PC-3 (cell line): Measurements from ENCODE around the gene KYAT1. TPM values are rescaled to one million over a fixed set of nuclear protein-coding genes. Genes with fewer than 3 reads are reported as not detected.

ENCODE experiments used
- ATAC-seq: fragments of 200-7000 bp; cut with Tn5 transposase; 2 replicates; pipeline ENCODE4 v1.9.1; 2020; ENCODE audit warnings: mild to moderate bottlenecking, moderate library complexity
- BruUV-seq: library from RNA; stranded (reverse); fragments of 400-500 nt; replicated peaks from 2 replicates; lab custom pipeline; 2021; lab: Mats Ljungman, UMichigan
- CTCF ChIA-PET: fragments of 300-600 bp; sonication (Branson Sonifier 250); formaldehyde crosslinking; loops from one replicate; lab custom pipeline; 2022; ENCODE audit warnings: antibody characterized with exemption; lab: Charles Lee
- POLR2A ChIA-PET: fragments of 300-600 bp; sonication (Branson Sonifier 250); formaldehyde crosslinking; loops from one replicate; lab custom pipeline; 2022; ENCODE audit warnings: antibody characterized with exemption; ENCODE audit not compliant: unreplicated experiment; lab: Charles Lee
- DNase-seq: peaks from one replicate; pipeline ENCODE4 v3.0.0-alpha.2; 2015
- H2AFZ ChIP-seq: fragments of 300-600 bp; sonication (generic); 2 replicates; pipeline ENCODE4 v1.6.0; 2016; ENCODE audit warnings: antibody characterized with exemption, low read length
- H3F3A ChIP-seq: fragments of 300-600 bp; sonication (generic); one replicate; pipeline ENCODE4 v1.6.0; 2017; ENCODE audit warnings: antibody characterized with exemption, low read length, control low read depth, mild to moderate bottlenecking; ENCODE audit not compliant: unreplicated experiment
- H3K27ac ChIP-seq: fragments of 300-600 bp; sonication (generic); 2 replicates; pipeline ENCODE4 v1.5.1; 2016; ENCODE audit warnings: mild to moderate bottlenecking, low read length
- H3K27me3 ChIP-seq: fragments of 300-600 bp; sonication (generic); 2 replicates; pipeline ENCODE4 v1.6.1; 2016; ENCODE audit warnings: low read length, mixed read lengths
- H3K36me3 ChIP-seq: fragments of 300-600 bp; sonication (generic); 2 replicates; pipeline ENCODE4 v1.6.1; 2016; ENCODE audit warnings: low read depth, mixed run types, low read length, mixed read lengths
- H3K4me1 ChIP-seq: fragments of 300-600 bp; sonication (generic); 2 replicates; pipeline ENCODE4 v1.5.1; 2016; ENCODE audit warnings: low read length; ENCODE audit not compliant: insufficient read depth
- H3K4me2 ChIP-seq: fragments of 300-600 bp; sonication (generic); 2 replicates; pipeline ENCODE4 v1.6.0; 2016; ENCODE audit warnings: low read length
- H3K4me3 ChIP-seq: fragments of 300-600 bp; sonication (generic); 2 replicates; pipeline ENCODE4 v1.5.1; 2016; ENCODE audit warnings: mild to moderate bottlenecking, low read length, mixed read lengths
- H3K79me2 ChIP-seq: fragments of 300-600 bp; sonication (generic); 2 replicates; pipeline ENCODE4 v1.6.1; 2017; ENCODE audit warnings: low read length, mixed read lengths
- H3K9ac ChIP-seq: fragments of 300-600 bp; sonication (generic); 2 replicates; pipeline ENCODE4 v1.6.0; 2016; ENCODE audit warnings: mild to moderate bottlenecking, low read length
- H3K9me2 ChIP-seq: fragments of 300-600 bp; sonication (generic); replicated peaks from 2 replicates; pipeline ENCODE4 v1.6.1; 2016; ENCODE audit warnings: mixed run types, low read length, mixed read lengths
- H3K9me3 ChIP-seq: fragments of 300-600 bp; sonication (generic); 2 replicates; pipeline ENCODE4 v1.6.1; 2016; ENCODE audit warnings: low read length, mixed read lengths
- H4K20me1 ChIP-seq: fragments of 300-600 bp; sonication (generic); 2 replicates; pipeline ENCODE4 v1.6.1; 2016; ENCODE audit warnings: low read length, mixed read lengths
- CTCF ChIP-seq: fragments of 300-600 bp; sonication (generic); conservative IDR thresholded peaks from 2 replicates; pipeline ENCODE4 v1.5.1; 2017; ENCODE audit warnings: antibody characterized with exemption, low read depth, mild to moderate bottlenecking, low read length
- EZH2 ChIP-seq: fragments of 300-600 bp; sonication (generic); IDR thresholded peaks from one replicate; pipeline ENCODE4 v1.6.1; 2017; ENCODE audit warnings: antibody characterized with exemption, mild to moderate bottlenecking, low read length; ENCODE audit not compliant: unreplicated experiment
- EZH2phosphoT487 ChIP-seq: fragments of 300-600 bp; sonication (generic); IDR thresholded peaks from 2 replicates; pipeline ENCODE4 v1.6.1; 2018; ENCODE audit warnings: mild to moderate bottlenecking, antibody characterized with exemption, low read length, borderline replicate concordance
- intact Hi-C: fragments of 100-400 bp; cut with micrococcal nuclease; formaldehyde crosslinking; loops from 2 replicates; pipeline ENCODE4 v1.9.0; 2023
- total RNA-seq: library from RNA; depleted of rRNA; stranded (reverse); fragments of >200 nt; gene quantifications from 2 replicates; pipeline ENCODE4 v1.2.3, GENCODE V29; 2014

KYAT1 gene
- total RNA-seq, 1 experiment from 2014 or later = 7.4 TPM

- ChIA-PET POLR2A (no interaction called here), CTCF (no interaction called here)
- ATAC-seq (no peak), DNase-seq (no peak)
- Histone ChIP-seq H3K4me3 (no peak overlapping the region), H3K9me3 (no peaks in the 10 kb centered on the region), H3K27me3 (no peaks in the 10 kb centered on the region), H3K27ac (no peak overlapping the region), H3F3A (no peaks in the 10 kb centered on the region), H3K4me2 (no peak overlapping the region), H3K4me1 (peaks cover 9% of the 10 kb centered on the region), H2AFZ (no peak overlapping the region), H3K79me2 (peaks cover 17% of the 10 kb centered on the region), H4K20me1 (no peaks in the 10 kb centered on the region), H3K9me2 (no peaks in the 10 kb centered on the region), H3K36me3 (peaks cover 9% of the 10 kb centered on the region; the same call in 1 of the 2 replicates), H3K9ac (no peak overlapping the region)
- no TSS peak for BruUV-seq
- TF ChIP-seq CTCF (no peak), EZH2 (no peak), EZH2phosphoT487 (no peak)
- intact Hi-C loops = no loop called here
Measured at GRCh38 chr9:128825923-128826700, 55.6 kb downstream of the KYAT1 start.

GRCh38 chr9:128824911-128825310 is 56.8 kb downstream of the KYAT1 start:
- Histone ChIP-seq H3K27ac (no peak overlapping the region), H3K9me3 (no peaks in the 10 kb centered on the region), H3K4me3 (no peak overlapping the region), H2AFZ (no peak overlapping the region), H3K27me3 (no peaks in the 10 kb centered on the region), H3K9ac (no peak overlapping the region), H3K36me3 (peaks cover 9% of the 10 kb centered on the region; the same call in 1 of the 2 replicates), H4K20me1 (no peaks in the 10 kb centered on the region), H3F3A (no peaks in the 10 kb centered on the region), H3K4me1 (peaks cover 6% of the 10 kb centered on the region), H3K79me2 (peaks cover 20% of the 10 kb centered on the region), H3K4me2 (no peak overlapping the region), H3K9me2 (no peaks in the 10 kb centered on the region)
- ATAC-seq (no peak), DNase-seq (no peak)
- intact Hi-C loops = no loop called here
- POLR2A ChIA-PET = no interaction called here
- TF ChIP-seq EZH2 (no peak), CTCF (no peak), EZH2phosphoT487 (no peak)
- CTCF ChIA-PET = no interaction called here
- BruUV-seq = no TSS peak

- no peaks in the 10 kb centered on the region for H3K9me3 ChIP-seq
- no peaks in the 10 kb centered on the region for H4K20me1 ChIP-seq
- H3K4me1 ChIP-seq = peaks cover 10% of the 10 kb centered on the region
- H3K79me2 ChIP-seq = peaks cover 22% of the 10 kb centered on the region
- no peak overlapping the region for H2AFZ ChIP-seq
- BruUV-seq = no TSS peak
- ATAC-seq (no peak), DNase-seq (no peak)
- intact Hi-C loops = no loop called here
- ChIA-PET POLR2A (interaction anchor here (0.6 kb wide), 1 partner anchor 658 kb away, joined by 43 read pairs; no protein-coding TSS in a partner anchor), CTCF (interaction anchor here (0.5 kb wide), 1 partner anchor 28 kb away, joined by 3 read pairs; no protein-coding TSS in a partner anchor)
- H3F3A ChIP-seq = no peaks in the 10 kb centered on the region
- TF ChIP-seq CTCF (no peak), EZH2phosphoT487 (no peak), EZH2 (no peak)
- H3K27ac ChIP-seq = no peak overlapping the region
- H3K4me2 ChIP-seq = no peak overlapping the region
- no peak overlapping the region for H3K9ac ChIP-seq
- H3K36me3 ChIP-seq = peaks cover 9% of the 10 kb centered on the region; the same call in 1 of the 2 replicates
- H3K9me2 ChIP-seq = no peaks in the 10 kb centered on the region
- no peaks in the 10 kb centered on the region for H3K27me3 ChIP-seq
- H3K4me3 ChIP-seq = no peak overlapping the region
Measured at GRCh38 chr9:128823903-128824406, 57.8 kb downstream of the KYAT1 start.
